ENCODE results near the gene N4BP2.

N4BP2 gene

DNA sequence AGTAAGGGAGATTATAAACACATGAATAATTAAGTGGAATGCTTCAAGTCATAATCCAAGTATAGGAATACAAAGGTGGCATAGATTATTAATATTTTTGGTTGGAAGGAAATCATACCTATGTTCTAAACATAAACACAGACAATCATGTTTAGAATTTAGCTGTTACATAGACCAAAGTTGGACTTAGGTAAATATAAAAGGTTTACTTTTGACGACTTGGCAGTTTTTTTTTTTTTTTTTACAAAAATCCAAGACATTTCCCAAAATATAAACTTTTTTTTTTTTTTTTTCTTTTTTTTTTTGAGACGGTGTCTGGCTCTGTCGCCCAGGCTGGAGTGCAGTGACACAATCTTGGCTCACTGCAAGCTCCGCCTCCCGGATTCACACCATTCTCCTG is 3.5 kb upstream of the N4BP2 start:
- TF ChIP-seq CTCF (IDR thresholded peaks at IDR 0.05; ENCODE audit: insufficient read depth, low read length) = no peak
- TF ChIP-seq REST (IDR thresholded peaks at IDR 0.05; ENCODE audit: insufficient replicate concordance, low read depth) = no peak
- no peak for TF ChIP-seq SPI1 (IDR thresholded peaks at IDR 0.05; ENCODE audit: borderline replicate concordance, low read depth)
- TF ChIP-seq GABPA (IDR thresholded peaks at IDR 0.05; ENCODE audit: low read depth) = no peak
- no peak for TF ChIP-seq POLR2AphosphoS5 (IDR thresholded peaks at IDR 0.05; ENCODE audit: low read depth)
- no peaks in the 10 kb centered on the region for H3K27me3 ChIP-seq (ENCODE audit: insufficient read depth, poor library complexity, severe bottlenecking)
- no peak for DNase-seq (ENCODE audit: low read depth in 1 of 2, low spot score in 1 of 2)
- no peak overlapping the region for H3K27ac ChIP-seq (replicated peaks)
- no peak overlapping the region for H3K4me3 ChIP-seq (replicated peaks; ENCODE audit: insufficient read depth, low read length)

DNA sequence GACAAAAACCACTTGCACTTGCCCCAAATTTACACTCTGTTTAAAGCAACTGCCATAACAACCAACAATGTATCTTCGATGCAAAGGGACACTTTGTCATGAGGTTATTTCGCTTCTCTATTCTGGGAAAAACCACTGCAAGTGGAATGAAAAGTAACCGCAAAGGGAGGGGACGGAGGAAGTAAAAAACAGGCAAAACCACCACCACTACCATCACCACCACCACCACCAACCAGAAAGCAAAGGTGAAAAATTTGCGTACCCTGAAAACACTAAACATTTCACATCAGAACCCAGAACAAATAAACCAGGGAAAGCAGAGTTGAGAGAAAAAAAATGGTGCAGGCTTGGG is 1.2 kb upstream of the N4BP2 start:
- Histone ChIP-seq H3K27ac (replicated peaks) (peak overlapping the region; percentile 99), H3K4me3 (replicated peaks; ENCODE audit: insufficient read depth, low read length) (peak overlapping the region; percentile 64), H3K27me3 (ENCODE audit: insufficient read depth, poor library complexity, severe bottlenecking) (no peaks in the 10 kb centered on the region)
- DNase-seq (ENCODE audit: low read depth in 1 of 2, low spot score in 1 of 2) = peak; percentile 50 to 71
- peak; percentile 68; the same call in 1 of the 2 replicates for TF ChIP-seq SPI1 (IDR thresholded peaks at IDR 0.05; ENCODE audit: borderline replicate concordance, low read depth)
- no peak for TF ChIP-seq GABPA (IDR thresholded peaks at IDR 0.05; ENCODE audit: low read depth)

GRCh38 chr4:40055863-40056715 is 561 bp upstream of the N4BP2 start:
- Histone ChIP-seq H3K27ac (replicated peaks) (peak overlapping the region; percentile 99), H3K4me3 (replicated peaks; ENCODE audit: insufficient read depth, low read length) (peak overlapping the region; percentile 64), H3K27me3 (ENCODE audit: insufficient read depth, poor library complexity, severe bottlenecking) (no peaks in the 10 kb centered on the region)
- TF ChIP-seq CTCF (IDR thresholded peaks at IDR 0.05; ENCODE audit: insufficient read depth, low read length) (no peak), POLR2AphosphoS5 (IDR thresholded peaks at IDR 0.05; ENCODE audit: low read depth) (peak; percentile 78)
- peak; percentile 35 to 59 for DNase-seq (ENCODE audit: low read depth in 1 of 2, low spot score in 1 of 2)

DNA sequence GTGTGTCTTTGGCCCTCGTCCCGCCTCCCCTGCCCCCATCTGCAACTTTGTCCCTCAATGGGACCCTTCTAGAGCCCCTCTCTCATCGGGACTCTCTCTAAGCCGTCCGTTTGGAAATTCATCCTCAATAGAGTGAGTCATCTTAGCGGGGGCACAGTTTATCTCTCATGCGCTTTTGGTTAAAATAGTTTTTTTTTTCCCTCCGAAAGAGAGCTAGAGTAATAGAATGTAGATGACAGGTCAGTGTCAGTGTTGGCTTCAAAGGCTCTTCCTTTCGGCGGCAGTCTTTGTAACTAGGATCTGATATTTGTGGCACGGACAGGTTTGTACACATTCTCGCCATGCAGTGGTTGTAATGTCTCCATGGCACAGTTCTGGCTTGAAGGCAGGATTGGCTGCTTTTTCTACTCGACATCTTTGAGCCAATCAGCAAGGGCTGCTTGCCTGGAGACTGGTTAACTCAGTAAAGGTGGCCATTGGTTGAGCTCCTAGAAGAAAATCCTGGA is 989 bp downstream of the N4BP2 start:
- peak; percentile 62 to 91 for DNase-seq (ENCODE audit: low read depth in 1 of 2, low spot score in 1 of 2)
- Histone ChIP-seq H3K27ac (replicated peaks) (peak overlapping the region; percentile 99), H3K27me3 (ENCODE audit: insufficient read depth, poor library complexity, severe bottlenecking) (no peaks in the 10 kb centered on the region), H3K4me3 (replicated peaks; ENCODE audit: insufficient read depth, low read length) (peak overlapping the region; percentile 64)
- TF ChIP-seq GABPA (IDR thresholded peaks at IDR 0.05; ENCODE audit: low read depth) (no peak), POLR2AphosphoS5 (IDR thresholded peaks at IDR 0.05; ENCODE audit: low read depth) (peak; percentile 81)

DNA sequence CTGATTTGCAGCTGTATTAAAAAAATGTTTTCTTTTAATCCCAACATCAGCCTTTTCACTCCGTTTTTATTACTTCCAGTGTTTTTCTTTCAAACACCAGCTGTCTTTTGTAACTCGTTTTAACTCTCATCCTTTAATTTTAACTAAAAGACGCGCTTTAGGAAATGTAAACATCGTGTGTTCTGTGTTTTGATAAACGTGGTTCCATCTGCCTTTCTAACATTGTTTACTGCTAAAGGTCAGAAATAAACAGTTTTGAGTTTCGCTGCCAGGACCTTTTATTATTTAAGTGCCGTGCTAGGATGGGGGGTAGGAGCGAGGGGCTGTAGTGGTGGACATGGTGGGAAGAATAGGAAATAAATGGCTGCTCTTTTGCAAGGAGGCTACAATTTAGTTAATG is 1.5 kb downstream of the N4BP2 start:
- no peaks in the 10 kb centered on the region for H3K27me3 ChIP-seq (ENCODE audit: insufficient read depth, poor library complexity, severe bottlenecking)
- TF ChIP-seq POLR2AphosphoS5 (IDR thresholded peaks at IDR 0.05; ENCODE audit: low read depth) = no peak
- TF ChIP-seq REST (IDR thresholded peaks at IDR 0.05; ENCODE audit: insufficient replicate concordance, low read depth) = no peak
- peak overlapping the region; percentile 99 for H3K27ac ChIP-seq (replicated peaks)

More for the DNA sequence above, 1.5 kb downstream of the N4BP2 start:
- H3K4me3 ChIP-seq (replicated peaks; ENCODE audit: insufficient read depth, low read length) = peak overlapping the region; percentile 64
- no peak for DNase-seq (ENCODE audit: low read depth in 1 of 2, low spot score in 1 of 2)
